Cardiac fibroblast (primary cell): ENCODE measurements around the gene LRPPRC.

Experiments used
- DNase-seq, 2 donors: peaks; one replicate each; pipeline versions ENCODE4 v3.0.0 to v3.0.0-alpha.2; 2010; ENCODE audit warnings: low read depth in 2 of 2
- H3K4me3 ChIP-seq, 2 donors: replicated peaks in 1 of 2; 1 replicate in 1 of 2; 2 replicates in 1 of 2; pipeline ENCODE4 v1.5.1; 2011; ENCODE audit warnings: low read depth in 2 of 2, low read length in 2 of 2, mild to moderate bottlenecking in 2 of 2, moderate library complexity in 1 of 2
- CTCF ChIP-seq: IDR thresholded peaks from one replicate; pipeline ENCODE4 v1.5.1; 2011; ENCODE audit warnings: low read depth, mild to moderate bottlenecking, low read length, inconsistent platforms

LRPPRC gene

GRCh38 chr2:43842866-43843226 lies 152.9 kb downstream of the LRPPRC start:
- no peak for DNase-seq
- no peak for TF ChIP-seq CTCF
- H3K4me3 ChIP-seq = no peak overlapping the region

DNA sequence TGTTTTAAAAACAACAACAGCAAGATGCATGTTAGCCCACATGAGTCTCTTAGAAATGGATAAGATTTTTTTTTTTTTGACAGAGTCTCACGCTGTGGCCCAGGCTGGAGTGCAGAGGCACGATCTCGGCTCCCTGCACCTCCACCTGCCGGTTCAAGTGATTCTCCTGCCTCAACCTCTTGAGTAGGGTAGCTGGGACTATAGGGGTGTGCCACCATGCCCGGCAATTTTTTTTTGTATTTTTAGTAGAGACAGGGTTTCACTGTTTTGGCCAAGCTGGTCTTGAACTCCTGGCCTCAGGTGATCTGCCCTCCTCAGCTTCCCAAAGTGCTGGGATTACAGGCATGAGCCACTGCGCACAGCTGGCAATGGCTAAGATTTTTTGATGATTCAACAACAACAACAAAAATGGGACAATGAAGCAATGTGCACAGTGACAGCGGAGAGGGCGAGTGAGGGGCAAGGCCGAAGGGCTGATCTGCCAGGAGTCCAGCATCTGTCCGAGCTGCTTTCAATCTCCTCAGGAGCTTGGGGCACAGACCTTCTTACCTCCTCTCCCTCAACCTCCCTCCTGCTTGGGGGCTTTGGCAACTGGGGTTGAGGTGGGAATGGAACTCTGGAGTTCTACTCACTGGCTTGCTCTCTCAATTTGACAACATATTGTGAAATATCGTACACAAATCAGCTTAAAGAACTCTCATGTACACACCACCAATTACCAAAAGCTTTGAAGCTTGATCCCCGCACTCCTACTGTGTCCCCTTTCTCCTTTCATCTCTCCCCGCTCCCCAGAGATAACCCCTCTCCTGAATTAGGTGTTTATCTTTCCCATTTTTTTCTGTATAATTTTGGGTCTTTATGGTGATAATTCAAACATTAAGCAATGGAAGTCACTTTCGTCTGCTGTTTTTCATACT lies 153.6 kb downstream of the LRPPRC start:
- no peak for TF ChIP-seq CTCF
- no peak for DNase-seq
- H3K4me3 ChIP-seq = no peak overlapping the region

- no peak for DNase-seq
- H3K4me3 ChIP-seq = no peak overlapping the region
- no peak for TF ChIP-seq CTCF
Measured at GRCh38 chr2:43840965-43841364, 154.8 kb downstream of the LRPPRC start.

DNA sequence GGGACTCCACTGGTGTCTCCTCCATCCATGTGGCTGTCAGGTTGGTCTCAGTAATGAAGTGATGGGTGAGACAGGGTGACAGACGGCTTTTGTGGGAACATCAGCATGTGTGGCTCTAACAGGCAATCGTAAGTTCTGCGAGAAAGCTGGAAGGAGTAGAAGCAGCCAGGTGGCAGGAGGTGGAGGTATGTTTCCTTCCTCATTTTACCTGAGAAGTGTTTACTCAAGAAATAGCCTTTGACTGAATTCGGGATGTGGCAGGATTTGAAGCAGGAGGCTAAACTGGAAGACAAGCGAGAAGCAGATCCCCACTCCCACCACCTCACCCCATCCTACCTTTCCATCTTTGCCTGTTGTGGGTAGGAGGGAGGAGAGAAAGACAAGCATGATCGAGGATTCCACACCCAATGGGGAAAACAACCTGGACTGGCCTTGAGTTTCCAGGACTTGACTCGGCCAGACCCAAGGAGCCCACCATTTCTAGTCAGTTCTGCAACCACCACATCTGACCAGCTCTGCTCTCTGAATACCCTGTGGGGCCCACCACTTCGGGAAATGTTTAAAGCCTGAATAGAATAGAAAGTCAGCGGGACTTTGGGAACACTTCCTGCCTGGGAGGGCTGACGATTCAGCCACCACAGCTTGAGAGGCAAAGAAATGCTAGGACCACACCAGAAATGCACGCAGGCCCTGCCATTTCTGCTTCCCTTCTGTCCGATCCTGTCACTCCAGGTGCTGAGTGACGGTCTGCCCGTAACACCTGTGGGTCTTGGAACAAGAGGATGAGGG lies 155.8 kb downstream of the LRPPRC start:
- no peak for DNase-seq
- TF ChIP-seq CTCF = no peak
- no peak overlapping the region for H3K4me3 ChIP-seq

DNA sequence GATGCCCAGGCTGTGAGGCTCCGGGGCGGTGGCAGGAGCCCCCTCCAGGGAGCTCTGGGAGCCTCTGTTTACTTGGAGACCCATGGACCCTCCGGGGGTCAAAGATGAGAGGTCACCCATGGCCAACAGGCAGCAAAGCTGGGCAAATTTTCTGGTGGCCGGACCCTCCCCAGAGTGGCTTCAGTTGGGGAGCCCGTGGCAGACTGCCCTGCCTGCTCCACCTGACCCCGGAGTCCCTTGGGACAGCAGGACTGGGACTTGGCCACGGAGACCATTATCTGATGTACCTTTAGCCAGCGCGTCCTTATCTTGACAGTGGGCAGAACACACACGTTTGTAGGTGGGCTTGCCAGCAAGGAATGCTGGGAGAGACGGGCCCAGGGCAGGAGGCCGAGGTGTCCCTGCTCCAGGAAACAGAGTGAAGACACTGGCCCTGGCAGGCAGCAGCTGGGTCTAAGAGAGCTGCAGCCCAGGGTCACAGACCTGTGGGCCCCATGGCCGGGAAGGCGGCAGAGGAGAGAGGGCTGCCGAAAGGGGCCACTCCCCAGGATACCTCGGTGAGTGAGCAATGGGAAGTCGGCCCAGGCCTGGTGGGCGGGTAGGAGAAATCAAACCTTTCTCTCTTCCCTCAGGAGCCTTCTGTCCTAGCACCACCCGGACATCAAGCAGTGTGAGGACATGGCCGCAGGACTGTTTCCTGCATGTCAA lies 157.1 kb downstream of the LRPPRC start, which contains the start of the genes ABCG5 and ABCG8:
Gene ABCG5 (minus strand): TSS at position 280 of the 708 bp plus-strand sequence. CDS start 160 bp downstream, at position 120.
Gene ABCG8 (plus strand): TSS at position 412 of the 708 bp plus-strand sequence. CDS start 83 bp downstream, at position 495.
- no peak for TF ChIP-seq CTCF
- no peak for DNase-seq
- no peak within 1 kb of the TSS for H3K4me3 ChIP-seq

DNA sequence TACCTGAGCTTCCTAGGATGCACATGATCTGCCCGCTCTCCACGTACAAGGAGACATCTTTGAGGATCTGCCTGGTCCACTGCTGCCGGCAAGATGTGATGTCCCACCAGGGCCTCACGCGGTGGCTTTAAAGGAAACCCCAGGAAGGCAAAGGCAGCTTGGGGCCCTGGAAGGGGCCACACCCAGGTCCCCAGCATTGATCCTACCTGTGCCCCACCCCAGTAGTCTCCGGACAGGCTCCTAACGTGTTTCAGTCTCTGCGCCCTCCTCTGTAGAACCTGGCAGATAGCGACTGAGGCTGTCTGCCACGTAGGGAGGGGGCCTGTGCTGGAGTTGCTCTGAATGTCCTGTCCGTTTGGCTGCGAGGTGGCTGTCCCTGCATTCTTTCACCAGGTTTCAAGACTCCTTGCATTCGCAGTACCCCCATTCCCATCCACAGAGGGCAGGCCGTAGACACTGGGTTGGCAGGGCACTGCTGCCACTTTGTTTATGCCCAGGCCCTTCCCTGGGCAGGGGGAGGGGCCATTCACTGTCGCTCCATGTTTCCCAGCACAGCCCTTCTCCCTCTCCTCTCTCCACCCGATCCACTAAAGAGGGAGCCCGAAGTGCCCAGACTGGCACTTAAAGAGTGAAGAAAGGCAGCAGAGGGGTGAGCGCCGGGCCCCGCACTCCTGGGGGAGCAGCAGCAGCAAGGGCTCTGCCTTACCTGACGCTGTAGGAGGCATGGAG lies 157.8 kb downstream of the LRPPRC start:
- no peak for DNase-seq
- TF ChIP-seq CTCF = no peak
- no peak overlapping the region for H3K4me3 ChIP-seq
